HEK293 (cell line): ENCODE measurements around the gene MAGI1.

Source experiments
- CTCF ChIP-seq: fragments of 450-650 bp; formaldehyde crosslinking; IDR thresholded peaks from 2 replicates; pipeline ENCODE4 v1.5.1; 2016; ENCODE audit warnings: missing biosample characterization, missing genetic modification characterization
- ELK4 ChIP-seq: IDR thresholded peaks from 2 replicates; pipeline ENCODE4 v1.6.1; 2011; ENCODE audit warnings: mild to moderate bottlenecking, low read depth, low read length, borderline replicate concordance
- GLI2 ChIP-seq: fragments of 450-650 bp; formaldehyde crosslinking; IDR thresholded peaks from 2 replicates; pipeline ENCODE4; 2017; ENCODE audit warnings: missing biosample characterization, missing genetic modification characterization, low read depth, borderline replicate concordance
- KLF9 ChIP-seq: fragments of 450-650 bp; formaldehyde crosslinking; IDR thresholded peaks from 2 replicates; pipeline ENCODE4 v1.5.1; 2016; ENCODE audit warnings: missing biosample characterization, missing genetic modification characterization, low read depth
- MEIS1 ChIP-seq: sonication (generic); formaldehyde crosslinking; IDR thresholded peaks from 2 replicates; pipeline ENCODE4 v1.8.1; 2022; ENCODE audit warnings: missing genetic modification reagents, mild to moderate bottlenecking, borderline replicate concordance
- ZBTB48 ChIP-seq: fragments of 450-650 bp; formaldehyde crosslinking; IDR thresholded peaks from 2 replicates; pipeline ENCODE4 v1.5.1; 2016; ENCODE audit warnings: missing biosample characterization, missing genetic modification characterization
- ZNF274 ChIP-seq, 2 experiments: fragments of 200-500 bp in 1 of 2; fragments of 450-650 bp in 1 of 2; sonication (Bioruptor generic) in 1 of 2; formaldehyde crosslinking in 1 of 2; IDR thresholded peaks; 2 replicates each; pipeline versions ENCODE4 v1.5.1 to v1.6.1; 2014 to 2016; ENCODE audit warnings: borderline replicate concordance in 1 of 2, inconsistent platforms in 1 of 2, low read length in 1 of 2, missing biosample characterization in 1 of 2, missing genetic modification characterization in 1 of 2
- ZNF785 ChIP-seq: fragments of 450-650 bp; formaldehyde crosslinking; IDR thresholded peaks from 2 replicates; pipeline ENCODE4 v1.5.1; 2016; ENCODE audit warnings: missing biosample characterization, missing genetic modification characterization

- TF ChIP-seq ZNF785 (no peak), ZNF274 (IDR thresholded peaks at IDR 0.05; ENCODE audit: low read length) (no peak), ZNF274 (tag by site-specific recombination; IDR thresholded peaks at IDR 0.05; ENCODE audit: borderline replicate concordance) (no peak), ELK4 (no peak), CTCF (no peak), ZBTB48 (no peak), MEIS1 (CRISPR knock-in tag) (no peak), GLI2 (tag by site-specific recombination) (no peak), KLF9 (tag by site-specific recombination) (no peak)
These were observed 399.3 kb downstream of the MAGI1 start for GRCh38 chr3:65639444-65639843.
